LHCN-M2 (cell line): ENCODE data around the gene PDCD10. TPM values are rescaled to one million over a fixed set of nuclear protein-coding genes. Genes with fewer than 3 reads are reported as not detected.

Experiments used
- DNase-seq: peaks from one replicate; pipeline ENCODE4 v3.0.0-alpha.2; 2012; ENCODE audit warnings: low read depth
- total RNA-seq: library from RNA; depleted of rRNA; stranded (reverse); fragments of >200 nt; gene quantifications from 2 replicates; pipeline ENCODE4 v1.2.3, GENCODE V29; 2014

Gene PDCD10
- total RNA-seq, 1 experiment from 2014 or later: 58.8 TPM

- peak; percentile 89 for DNase-seq
Observed at GRCh38 chr3:167735233-167736138, 794 bp upstream of the PDCD10 start, which contains the start of gene SERPINI1. SERPINI1 (plus strand) TSS chr3:167735721; CDS start chr3:167789129, 53,408 bp downstream.

- DNase-seq: peak; percentile 9
Observed at GRCh38 chr3:167733961-167734497, 663 bp downstream of the PDCD10 start.

- no peak for DNase-seq
Observed at GRCh38 chr3:167732313-167733065, 2.2 kb downstream of the PDCD10 start.

- DNase-seq: no peak
Observed at GRCh38 chr3:167731393-167731792, 3.3 kb downstream of the PDCD10 start.

GRCh38 chr3:167729591-167729990 lies 5.1 kb downstream of the PDCD10 start:
- DNase-seq: no peak

GRCh38 chr3:167728632-167729323 lies 5.9 kb downstream of the PDCD10 start:
- DNase-seq: no peak

- DNase-seq: peak; percentile 77
Observed at GRCh38 chr3:167728176-167728575, 6.5 kb downstream of the PDCD10 start.

GRCh38 chr3:167723872-167724271 lies 10.8 kb downstream of the PDCD10 start:
- no peak for DNase-seq

- no peak for DNase-seq
Observed at GRCh38 chr3:167723025-167723512, 11.6 kb downstream of the PDCD10 start.

GRCh38 chr3:167718582-167718981 lies 16.1 kb downstream of the PDCD10 start:
- no peak for DNase-seq

GRCh38 chr3:167716920-167717319 lies 17.8 kb downstream of the PDCD10 start:
- peak; percentile 72 for DNase-seq

- DNase-seq: no peak
Observed at GRCh38 chr3:167714871-167715270, 19.8 kb downstream of the PDCD10 start.

- no peak for DNase-seq
Observed at GRCh38 chr3:167712445-167712844, 22.2 kb downstream of the PDCD10 start.

GRCh38 chr3:167711439-167711838 lies 23.3 kb downstream of the PDCD10 start:
- DNase-seq: no peak

- DNase-seq: no peak
Observed at GRCh38 chr3:167710552-167710951, 24.1 kb downstream of the PDCD10 start.

- DNase-seq: no peak
Observed at GRCh38 chr3:167709690-167710089, 25.0 kb downstream of the PDCD10 start.

- DNase-seq: peak; percentile 40
Observed at GRCh38 chr3:167705840-167706239, 28.9 kb downstream of the PDCD10 start.

GRCh38 chr3:167700926-167701325 lies 33.8 kb downstream of the PDCD10 start:
- DNase-seq: no peak

- DNase-seq: no peak
Observed at GRCh38 chr3:167700046-167700445, 34.6 kb downstream of the PDCD10 start.

- no peak for DNase-seq
Observed at GRCh38 chr3:167694121-167694520, 40.6 kb downstream of the PDCD10 start.

GRCh38 chr3:167691366-167691765 lies 43.3 kb downstream of the PDCD10 start:
- no peak for DNase-seq
